NCI-H2081 treated with DMSO at 0.1 percent for 48 hours (cell line): ENCODE data around the gene ELP4.
"Not testable (repeated sequence)": the region's sequence is repeated elsewhere in the genome, so short reads cannot be mapped to it uniquely, and the experiment has no call there.

Experiments used
- DNase-seq: peaks from one replicate; lab custom pipeline; 2025; lab: John Stamatoyannopoulos, UW

ELP4 gene

DNA sequence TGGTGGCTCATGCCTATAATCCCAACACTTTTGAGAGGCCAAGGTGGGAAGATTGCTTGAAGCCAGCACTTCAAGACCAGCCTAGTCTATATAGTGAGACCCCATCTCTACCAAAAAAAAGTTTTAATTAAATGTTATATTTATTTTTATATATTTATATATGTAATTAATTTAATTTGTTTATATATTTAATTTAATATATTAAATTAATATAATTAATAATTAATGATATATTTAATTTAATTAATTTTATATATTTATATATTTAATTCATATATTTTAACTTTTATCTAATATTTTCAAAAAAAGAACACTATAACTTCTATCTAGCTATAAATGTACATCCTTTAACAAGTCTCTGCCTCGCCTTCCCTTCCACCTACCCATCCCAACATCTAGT is 196.8 kb downstream of the ELP4 start:
- DNase-seq: no peak

DNA sequence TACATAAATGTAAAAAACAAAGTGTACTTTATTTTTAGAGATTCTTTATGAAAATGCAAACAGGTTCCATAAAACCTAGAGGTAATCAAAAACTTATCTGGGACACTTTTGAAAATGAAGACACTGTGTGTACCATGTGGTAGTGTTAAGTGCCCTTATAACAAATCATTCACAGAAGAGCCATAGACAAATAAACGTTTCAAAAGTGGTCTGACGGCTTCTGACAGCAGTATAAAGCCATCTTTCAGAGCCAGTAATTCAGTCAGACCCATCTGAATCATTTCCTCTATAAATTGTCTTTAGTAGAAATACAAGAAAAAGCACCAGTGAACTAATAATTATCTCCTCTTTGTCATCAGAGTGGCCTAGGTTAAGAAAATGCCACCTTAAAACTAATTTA is 201.6 kb downstream of the ELP4 start:
- no peak for DNase-seq

DNA sequence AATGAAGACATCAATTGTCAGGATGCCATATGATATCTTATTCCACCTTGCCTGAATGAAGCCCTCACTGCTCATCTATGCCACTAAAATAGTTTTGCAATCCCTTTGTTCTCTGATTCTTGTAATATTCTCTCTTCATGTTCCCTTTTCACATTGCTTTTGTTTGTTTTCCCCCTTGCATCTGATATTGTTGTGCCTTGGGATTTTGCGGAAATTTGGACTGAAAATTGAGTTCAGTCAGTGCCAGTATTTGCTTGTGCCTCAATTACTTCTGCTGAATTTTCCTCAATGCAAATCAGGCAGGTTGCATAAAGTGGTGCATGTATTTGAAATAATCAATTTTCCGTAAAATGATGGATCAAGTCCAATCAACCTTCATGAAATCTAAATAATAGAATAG is 203.3 kb downstream of the ELP4 start:
- no peak for DNase-seq

DNA sequence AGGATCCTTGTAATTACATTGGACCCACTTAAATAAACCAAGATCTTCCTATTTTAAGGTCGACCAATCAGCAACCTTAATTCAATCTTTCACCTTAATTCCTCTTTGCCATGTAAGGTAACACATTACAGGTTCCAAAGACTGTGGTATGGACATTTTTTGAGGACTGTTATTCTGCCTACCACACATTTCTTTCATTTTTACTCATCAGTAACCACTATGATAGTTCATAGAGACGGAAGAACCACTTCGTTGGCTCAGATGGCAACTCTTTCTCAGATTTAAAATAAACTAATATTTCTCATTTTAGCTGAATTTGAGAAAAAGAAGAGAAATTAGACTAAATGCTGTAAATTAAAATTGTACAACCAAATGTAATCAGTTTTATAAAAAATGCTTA is 205.3 kb downstream of the ELP4 start:
- DNase-seq: no peak

DNA sequence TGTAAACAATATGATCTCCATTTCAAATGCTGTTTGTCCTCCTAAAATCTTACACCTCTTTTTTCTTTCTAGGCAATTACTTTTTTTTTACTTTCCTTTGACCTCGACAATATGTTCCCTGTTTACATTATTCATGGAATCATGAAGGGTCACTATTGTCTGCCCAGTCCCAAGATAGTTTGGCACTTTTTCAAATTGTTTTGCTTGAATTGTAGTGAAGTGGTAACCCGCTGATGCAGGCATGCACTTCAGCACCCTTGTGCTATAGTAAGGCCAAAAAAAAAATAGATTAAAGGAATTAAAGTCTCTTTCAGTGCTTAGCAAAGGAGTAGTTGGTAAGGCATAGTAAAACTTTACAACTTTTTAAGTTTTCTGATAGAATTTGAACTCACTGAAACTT is 210.7 kb downstream of the ELP4 start:
- DNase-seq: no peak

DNA sequence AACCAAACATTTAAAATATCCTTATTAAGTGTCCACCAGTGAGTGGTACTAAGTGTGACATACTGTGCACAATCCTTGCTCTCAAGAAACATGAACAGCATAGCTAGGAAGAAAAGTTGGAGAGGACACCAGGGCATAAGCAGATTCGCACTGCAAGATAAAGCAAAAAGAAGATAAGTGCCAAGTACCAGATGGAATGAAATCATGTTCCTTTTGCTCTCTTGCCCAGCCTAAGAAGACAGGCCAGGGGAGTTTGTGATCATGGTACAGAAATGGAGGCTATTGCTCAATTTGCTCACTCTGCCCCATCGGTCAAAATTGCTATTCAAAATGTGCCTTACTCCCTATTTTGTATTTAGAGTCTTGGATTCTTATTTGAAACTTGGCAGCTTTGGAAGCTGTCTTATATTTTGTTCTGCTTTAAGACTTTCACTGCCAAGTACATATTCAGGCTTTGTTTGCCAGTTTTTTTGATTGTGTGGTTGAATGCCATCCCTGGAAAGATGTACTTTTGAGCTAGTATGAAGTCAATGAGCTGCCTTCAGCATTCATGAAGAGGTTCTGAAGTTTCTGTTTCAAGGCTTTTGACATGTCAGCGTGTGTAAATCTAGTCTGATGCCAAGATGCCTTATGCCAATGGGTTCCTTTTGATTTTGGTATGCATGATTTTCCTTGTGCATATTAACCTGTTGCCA is 211.3 kb downstream of the ELP4 start:
- DNase-seq: no peak

- DNase-seq: no peak
Measured at GRCh38 chr11:31722754-31723153, 213.2 kb downstream of the ELP4 start.

- DNase-seq: no peak
Measured at GRCh38 chr11:31725176-31725575, 215.6 kb downstream of the ELP4 start.

- DNase-seq: no peak
Measured at GRCh38 chr11:31728432-31728831, 218.9 kb downstream of the ELP4 start.

DNA sequence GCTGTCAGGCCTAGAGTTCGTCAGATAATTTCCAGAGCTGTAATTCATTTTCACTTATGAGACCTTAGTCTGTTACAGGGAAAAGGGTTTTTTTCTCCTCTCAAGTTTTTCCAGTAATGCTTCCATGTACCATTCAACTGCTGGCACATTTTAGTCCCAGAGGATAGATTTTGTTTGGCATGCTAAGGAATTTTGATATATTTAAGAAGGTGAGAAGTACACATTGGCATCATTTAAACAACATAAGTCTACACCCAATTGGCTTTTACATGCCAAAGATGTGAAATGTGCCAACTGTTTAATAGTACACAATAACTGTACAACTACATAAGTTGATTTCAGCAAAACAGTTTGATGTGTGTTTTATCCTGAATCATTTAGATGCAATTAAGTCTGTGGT is 230.6 kb downstream of the ELP4 start:
- DNase-seq: no peak

DNA sequence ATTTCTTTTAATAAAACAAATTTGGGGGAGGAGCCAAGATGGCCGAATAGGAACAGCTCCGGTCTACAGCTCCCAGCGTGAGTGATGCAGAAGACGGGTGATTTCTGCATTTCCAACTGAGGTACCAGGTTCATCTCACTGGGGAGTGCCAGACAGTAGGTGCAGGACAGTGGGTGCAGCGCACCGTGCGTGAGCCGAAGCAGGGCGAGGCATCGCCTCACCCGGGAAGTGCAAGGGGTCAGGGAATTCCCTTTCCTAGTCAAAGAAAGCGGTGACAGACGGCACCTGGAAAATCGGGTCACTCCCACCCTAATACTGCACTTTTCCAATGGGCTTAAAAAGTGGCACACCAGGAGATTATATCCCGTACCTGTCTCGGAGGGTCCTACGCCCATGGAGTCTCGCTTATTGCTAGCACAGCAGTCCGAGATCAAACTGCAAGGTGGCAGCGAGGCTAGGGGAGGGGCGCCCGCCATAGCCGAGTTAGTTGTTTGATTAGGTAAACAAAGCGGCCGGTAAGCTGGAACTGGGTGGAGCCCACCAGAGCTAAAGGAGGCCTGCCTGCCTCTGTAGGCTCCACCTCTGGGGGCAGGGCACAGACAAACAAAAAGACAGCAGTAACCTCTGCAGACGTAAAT is 231.3 kb downstream of the ELP4 start:
- not testable (repeated sequence) for DNase-seq

DNA sequence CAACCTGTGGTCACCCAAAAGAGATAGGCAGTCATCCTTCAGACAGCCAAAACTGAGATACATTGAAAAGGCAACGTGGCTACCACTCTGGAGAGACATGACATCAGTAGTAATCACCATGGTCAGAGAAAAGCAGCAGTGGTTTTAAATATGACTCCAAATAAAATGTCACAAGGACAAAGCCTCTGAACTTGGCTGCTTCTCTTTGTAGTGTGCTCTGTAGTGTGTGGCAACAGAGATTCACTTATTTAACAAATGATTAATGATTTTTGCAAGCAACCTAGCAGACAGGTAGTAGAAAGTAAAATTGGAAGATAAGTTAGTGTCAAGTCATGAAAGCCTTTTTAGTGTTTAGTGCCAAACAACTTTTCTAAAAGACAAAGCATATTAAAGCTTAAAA is 238.0 kb downstream of the ELP4 start:
- no peak for DNase-seq

- no peak for DNase-seq
Measured at GRCh38 chr11:31757260-31757835, 247.8 kb downstream of the ELP4 start.

- DNase-seq: no peak
Measured at GRCh38 chr11:31761636-31762035, 252.1 kb downstream of the ELP4 start.

- no peak for DNase-seq
Measured at GRCh38 chr11:31763296-31763695, 253.7 kb downstream of the ELP4 start.

- no peak for DNase-seq
Measured at GRCh38 chr11:31764261-31764660, 254.7 kb downstream of the ELP4 start.

- DNase-seq: no peak
Measured at GRCh38 chr11:31764766-31765165, 255.2 kb downstream of the ELP4 start.

- no peak for DNase-seq
Measured at GRCh38 chr11:31767066-31767465, 257.5 kb downstream of the ELP4 start.

DNA sequence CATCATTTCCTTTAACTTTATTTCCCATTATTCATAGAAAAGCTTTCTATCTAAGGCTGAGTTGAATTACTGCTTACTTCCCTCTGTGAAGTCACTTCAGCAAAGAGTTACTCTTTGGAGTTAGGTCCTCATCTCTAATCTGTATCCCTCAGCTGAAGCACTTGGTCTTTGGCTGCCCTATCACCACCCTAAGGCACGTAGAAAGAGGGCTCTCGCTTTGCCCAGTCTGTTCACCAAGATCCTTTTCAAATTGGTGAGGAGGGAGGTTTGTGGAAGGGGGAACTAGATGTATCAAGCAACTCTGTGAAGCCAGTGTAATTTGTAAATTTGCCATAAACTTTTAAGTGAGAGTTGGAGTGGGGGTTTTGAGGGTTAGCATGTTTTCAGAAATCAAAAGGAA is 258.1 kb downstream of the ELP4 start:
- no peak for DNase-seq

DNA sequence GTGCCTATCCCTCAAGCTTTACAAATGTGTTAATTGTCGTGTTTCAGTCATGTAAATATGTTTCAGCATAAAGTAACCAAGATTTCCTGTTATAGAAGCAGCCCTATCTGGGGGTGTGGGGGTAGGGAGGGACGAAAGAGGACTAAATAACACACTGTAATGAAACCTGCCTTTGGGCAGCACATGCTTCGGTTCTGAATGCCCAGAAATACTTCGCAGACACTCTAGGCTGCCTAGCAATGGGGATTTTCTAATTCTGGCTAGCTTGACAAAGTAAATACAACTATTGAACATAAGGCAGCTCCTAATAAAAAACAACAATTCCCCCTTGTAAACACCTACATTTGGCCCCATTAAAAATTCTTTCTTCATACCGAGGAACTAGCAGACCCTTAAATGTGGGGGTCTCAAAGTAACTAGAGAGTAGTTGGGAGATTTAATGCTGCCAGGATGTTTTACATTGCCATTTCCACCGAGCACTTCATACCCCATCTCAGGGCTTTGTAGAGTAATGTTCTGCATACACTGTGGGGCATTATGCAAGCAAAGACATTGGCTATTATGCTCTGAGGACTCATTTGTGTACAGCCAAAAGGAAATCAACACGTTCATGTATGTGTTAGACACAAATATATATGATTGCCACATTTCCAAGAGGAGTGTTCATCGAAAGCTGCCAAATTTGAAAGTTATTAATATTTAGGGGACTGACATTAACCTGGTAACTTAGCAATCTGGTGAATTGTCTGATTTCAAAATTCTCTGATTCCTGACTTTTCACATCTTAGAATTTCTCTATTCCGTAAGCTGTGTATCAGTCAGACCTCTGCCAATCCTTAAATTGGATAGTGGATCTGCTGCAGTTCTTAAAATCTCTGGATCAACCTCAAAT is 259.4 kb downstream of the ELP4 start:
- DNase-seq: no peak

- DNase-seq: no peak
Measured at GRCh38 chr11:31770011-31770700, 260.6 kb downstream of the ELP4 start.

DNA sequence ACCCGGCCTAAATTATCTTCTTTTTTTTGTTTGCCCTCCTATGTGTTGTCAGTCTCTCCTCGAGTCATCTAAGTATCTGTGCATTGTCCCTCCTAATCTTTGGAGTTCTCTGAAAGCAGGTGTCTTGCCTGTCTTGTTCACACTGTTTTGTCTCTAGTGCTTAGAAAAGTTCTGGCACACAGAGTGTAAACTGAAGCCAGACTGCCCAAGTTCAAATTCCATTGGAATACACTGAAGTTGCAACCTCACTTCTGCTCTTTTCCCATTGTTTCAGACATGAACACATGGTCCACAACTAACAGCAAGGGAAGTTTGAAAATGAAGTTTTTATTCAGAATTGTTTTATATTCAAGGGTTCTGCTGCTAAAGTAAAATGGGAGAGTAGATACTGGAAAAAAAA is 262.8 kb downstream of the ELP4 start:
- no peak for DNase-seq
